NCI-H526 (cell line): ENCODE results near the gene ITGAE.

Experiments used
- DNase-seq, 2 experiments: peaks; one replicate each; lab custom pipeline; 2025; lab: John Stamatoyannopoulos, UW

ITGAE gene

GRCh38 chr17:3693829-3694231 is 107.2 kb downstream of the ITGAE start:
- no peak for DNase-seq

DNA sequence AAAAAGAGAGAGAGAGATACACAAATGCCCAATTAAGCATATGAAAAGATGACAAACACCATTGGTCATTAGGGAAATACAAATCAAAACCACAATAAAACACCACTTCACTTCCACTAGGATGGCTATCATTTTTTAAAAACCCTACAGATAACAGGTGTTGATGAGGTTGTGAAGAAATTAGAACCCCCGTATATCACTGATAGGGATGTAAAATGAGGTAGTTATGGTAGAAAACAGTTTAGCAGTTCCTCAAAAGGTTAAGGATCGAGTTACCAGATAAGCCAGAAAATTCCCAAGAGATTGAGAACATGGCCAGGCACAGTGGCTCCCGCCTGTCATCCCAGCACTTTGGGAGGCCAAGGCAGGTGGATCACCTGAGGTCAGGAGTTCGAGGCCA is 107.8 kb downstream of the ITGAE start:
- DNase-seq = no peak

GRCh38 chr17:3692346-3692745 is 108.6 kb downstream of the ITGAE start:
- no peak for DNase-seq

DNA sequence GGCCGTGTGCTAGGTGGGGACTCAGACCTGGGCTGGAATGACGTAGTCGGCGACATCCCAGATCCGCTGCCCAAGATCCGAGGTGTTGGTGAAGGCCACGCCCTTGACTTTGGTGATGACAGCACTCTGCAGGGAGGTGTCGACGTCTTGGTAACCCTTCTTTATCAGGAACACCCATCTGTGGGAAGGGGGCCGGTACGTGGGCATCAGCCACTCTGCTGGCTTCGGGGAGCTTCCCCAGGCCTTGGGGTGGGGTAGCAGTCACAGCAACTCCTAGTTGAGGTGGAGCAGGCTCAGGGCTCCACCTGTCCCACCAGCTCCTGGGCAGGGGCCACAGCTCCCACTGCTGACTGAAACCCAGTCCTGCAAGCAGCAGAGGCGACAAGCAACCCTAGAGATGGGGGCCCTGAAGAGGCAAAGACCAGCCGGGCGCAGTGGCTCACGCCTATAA is 109.3 kb downstream of the ITGAE start:
- DNase-seq = no peak

DNA sequence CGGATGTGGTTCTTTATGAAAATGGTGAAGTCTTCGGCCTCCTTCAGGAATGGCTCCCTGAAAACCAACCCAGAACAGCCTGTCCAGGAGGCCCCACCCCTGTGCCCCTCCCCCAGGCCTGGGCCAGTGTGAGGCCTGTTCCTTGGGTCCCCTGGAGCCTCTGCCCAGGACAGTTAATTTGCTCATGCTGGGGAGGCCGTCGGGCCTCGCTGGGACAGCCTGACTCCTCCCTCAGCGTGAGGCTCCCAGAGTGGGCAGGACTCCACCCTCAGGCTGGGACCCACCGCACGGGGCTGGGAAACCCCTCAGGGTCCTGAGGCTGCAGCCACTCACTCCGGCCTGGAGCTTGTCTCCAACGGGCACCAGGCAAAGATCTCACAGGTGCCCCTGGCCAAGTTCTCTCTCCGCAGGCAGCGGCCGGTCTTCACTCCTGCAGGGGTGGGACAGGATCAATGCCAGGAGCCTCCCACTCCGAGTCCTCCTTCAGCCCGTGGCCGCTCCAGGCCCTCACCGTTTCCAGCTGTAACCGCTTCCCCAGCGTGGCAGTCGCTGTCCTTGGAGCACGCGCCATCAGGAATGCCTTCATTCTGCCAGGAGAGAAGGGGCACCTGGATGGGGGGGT is 110.8 kb downstream of the ITGAE start:
- no peak for DNase-seq

DNA sequence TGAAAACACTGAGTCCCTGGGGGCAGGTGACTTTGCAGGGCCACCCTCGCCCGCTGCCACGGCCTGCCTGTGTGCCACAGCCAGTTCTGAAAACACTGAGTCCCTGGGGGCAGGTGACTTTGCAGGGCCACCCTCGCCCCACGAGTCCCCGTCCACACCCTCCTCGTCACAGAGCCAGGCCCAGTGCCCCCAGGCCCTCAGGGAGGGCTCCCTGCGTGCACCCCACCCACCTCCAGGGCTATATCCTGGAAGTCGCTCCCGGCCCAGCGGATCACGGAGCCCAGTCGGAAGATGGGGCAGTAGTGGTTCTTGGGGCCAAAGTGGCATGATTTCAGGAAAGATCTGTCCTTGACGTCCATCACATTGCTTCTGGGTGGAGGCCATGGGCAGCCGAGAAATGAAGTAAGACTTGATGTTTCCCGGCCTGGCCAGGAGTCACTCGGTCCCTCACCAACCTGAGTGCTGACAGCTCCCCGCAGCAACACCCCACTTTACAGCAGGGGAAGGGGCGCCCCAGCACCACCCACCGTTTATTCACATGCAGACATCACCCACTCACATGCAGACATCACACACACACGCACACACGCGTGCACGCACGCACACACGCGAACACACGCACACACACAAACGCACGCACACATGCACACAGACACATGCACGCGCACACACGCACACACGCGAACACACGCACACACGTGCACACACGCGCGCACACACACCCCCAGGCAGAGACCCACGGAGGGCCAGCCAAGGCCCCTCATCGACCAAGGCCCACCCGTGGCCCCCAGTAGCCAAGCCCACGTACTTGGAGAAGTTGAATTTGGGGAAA is 111.5 kb downstream of the ITGAE start:
- DNase-seq = no peak

DNA sequence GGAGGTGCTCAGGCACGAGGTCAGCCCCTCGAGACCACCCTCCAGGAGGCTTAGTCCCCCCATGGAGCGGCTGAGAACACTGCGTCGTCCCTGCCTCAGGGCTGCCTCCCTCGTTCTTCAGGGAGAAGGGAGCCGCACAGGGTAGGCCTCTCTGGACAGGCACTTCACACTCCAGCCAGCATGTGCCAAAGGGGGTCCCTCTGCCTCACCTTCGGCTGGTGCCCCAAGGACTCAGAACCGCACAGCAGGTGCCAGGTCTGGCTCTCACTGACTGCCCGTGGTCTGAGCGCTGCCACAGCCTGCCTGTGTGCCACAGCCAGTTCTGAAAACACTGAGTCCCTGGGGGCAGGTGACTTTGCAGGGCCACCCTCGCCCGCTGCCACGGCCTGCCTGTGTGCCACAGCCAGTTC is 112.1 kb downstream of the ITGAE start:
- no peak for DNase-seq

DNA sequence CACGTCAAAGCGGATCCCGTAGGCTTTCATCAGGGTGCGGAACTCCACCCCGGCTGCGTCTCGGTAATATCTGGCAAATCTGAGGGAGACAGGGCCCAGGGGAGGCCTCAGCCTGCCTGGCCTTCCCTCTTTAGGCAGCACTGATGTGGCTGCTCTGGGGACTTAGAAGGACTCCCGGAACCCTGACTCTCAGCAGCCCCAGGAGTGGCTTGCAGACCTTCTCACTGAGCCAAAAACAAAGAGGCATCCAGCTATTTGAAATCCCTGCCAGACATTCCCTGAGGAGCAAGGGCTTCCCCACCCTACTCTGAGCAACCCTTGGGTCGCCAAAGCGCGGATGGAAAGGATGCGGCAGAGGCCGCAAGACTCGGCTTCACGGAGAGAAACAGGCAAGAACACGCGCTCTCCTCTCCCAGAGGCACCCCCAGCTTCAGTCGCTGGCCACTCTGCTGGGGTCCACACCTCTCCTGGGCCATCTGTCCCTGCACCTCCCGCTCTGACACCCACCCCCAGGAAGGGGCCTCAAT is 112.9 kb downstream of the ITGAE start:
- DNase-seq = peak in 1 of 2 experiments; percentile 46

DNA sequence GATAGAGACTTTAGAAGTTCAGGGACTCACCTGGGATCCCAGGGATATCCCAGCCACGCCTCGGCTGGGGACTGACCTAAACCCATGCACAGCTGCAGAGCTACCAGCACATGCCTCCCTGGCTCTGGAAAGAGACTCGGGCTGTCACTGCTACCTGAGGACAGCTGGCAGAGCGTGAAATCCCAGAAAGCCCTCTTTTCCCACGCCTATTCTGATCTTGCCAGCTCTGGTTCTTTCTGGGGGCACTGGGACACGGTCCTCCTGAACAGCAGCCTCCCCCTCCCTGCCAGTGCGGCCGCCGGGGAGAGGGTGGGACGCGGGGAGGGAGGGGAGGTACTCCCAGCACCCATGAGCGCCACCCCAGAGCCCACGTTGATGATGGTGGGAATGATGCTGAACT is 115.8 kb downstream of the ITGAE start:
- peak in 1 of 2 experiments; percentile 27 for DNase-seq

- DNase-seq = peak in 1 of 2 experiments; percentile 32
Measured at GRCh38 chr17:3683054-3683511, 117.9 kb downstream of the ITGAE start.

- DNase-seq = no peak
Measured at GRCh38 chr17:3682033-3682432, 119.0 kb downstream of the ITGAE start.

- no peak for DNase-seq
Measured at GRCh38 chr17:3681565-3681964, 119.4 kb downstream of the ITGAE start.

GRCh38 chr17:3681057-3681456 is 119.9 kb downstream of the ITGAE start:
- DNase-seq = no peak

DNA sequence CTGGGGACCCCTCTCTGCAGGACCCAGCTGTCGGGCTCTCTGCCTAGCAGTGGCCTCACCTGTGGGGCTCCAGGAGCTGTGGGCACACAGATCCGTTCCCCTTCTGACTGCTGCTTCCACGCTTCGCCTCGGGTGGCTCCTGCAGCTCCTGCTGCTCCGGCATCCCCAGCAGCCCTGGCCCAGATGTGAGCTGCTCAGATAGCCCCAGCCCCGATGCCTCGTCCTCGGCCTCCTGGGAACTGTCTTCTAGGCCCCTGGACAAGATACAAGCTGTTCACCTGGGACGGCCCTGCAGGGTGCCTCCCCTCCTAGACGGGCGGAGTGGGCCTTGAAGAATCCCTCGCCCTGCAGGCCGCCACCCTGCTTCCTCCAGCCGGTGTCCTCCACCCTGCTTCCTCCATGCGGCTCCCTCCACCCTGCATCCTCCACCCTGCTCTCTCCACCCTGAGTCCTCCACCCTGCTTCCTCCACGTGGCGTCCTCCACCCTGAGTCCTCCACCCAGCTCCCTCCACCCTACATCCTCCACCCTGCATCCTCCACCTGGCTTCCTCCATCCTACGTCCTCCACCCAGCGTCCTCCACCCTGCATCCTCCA is 121.4 kb downstream of the ITGAE start:
- DNase-seq = no peak

DNA sequence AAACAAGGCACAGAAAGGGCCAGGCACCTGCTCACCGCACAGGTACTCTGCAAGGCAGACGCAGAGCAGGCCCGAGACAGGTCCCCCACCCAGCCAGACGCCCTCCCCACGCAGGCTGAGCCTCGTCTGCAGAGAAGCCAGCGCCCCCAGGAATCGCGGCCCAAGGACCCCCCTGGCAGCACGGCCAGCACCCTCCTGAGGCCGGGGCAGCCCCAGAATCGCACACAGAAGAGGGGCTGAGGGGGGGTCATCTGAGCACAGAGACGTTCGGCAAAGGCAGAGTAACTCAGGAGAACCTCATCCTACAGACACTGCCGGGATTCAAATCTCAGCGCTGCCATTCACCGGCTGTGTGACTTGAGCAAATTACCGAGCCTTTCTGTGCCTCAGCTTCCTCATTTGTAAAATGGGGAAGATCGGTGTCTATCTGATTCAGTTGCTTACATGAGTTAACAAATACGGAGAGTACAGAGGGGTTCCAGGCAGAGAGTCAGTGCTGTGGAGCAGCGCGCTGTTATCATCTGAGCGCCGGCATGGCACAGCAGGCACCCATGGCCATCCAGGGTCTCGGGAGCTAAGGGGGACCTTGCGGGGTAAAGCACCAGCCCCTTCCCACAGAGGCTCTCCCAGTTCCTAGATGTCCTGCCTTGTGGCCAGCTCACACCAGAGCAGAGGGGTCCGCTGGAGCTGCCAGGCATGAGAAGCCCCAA is 122.0 kb downstream of the ITGAE start:
- DNase-seq = no peak

- no peak for DNase-seq
Measured at GRCh38 chr17:3678095-3678820, 122.7 kb downstream of the ITGAE start.

GRCh38 chr17:3675886-3676285 is 125.1 kb downstream of the ITGAE start:
- no peak for DNase-seq

- DNase-seq = no peak
Measured at GRCh38 chr17:3672571-3672970, 128.4 kb downstream of the ITGAE start.

DNA sequence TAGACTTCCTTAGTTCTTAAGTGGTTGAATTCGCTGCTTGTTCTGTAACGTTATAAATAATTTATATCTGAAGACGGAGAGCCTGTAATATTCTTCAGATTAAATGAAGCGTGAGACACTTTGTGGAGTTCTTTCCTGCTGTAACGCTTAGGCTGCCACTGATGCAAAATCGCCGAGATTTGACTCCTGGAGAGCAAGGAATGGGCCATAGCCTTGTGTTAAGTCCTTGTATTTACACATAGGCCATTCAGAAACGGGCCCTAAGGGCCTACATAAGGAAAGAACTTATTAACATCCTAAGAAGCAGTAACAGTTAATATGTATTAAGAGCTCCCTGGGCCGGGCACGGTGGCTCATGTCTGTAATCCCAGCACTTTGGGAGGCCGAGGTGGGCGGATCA is 131.4 kb downstream of the ITGAE start:
- DNase-seq = no peak

- DNase-seq = no peak
Measured at GRCh38 chr17:3669085-3669347, 132.0 kb downstream of the ITGAE start.

DNA sequence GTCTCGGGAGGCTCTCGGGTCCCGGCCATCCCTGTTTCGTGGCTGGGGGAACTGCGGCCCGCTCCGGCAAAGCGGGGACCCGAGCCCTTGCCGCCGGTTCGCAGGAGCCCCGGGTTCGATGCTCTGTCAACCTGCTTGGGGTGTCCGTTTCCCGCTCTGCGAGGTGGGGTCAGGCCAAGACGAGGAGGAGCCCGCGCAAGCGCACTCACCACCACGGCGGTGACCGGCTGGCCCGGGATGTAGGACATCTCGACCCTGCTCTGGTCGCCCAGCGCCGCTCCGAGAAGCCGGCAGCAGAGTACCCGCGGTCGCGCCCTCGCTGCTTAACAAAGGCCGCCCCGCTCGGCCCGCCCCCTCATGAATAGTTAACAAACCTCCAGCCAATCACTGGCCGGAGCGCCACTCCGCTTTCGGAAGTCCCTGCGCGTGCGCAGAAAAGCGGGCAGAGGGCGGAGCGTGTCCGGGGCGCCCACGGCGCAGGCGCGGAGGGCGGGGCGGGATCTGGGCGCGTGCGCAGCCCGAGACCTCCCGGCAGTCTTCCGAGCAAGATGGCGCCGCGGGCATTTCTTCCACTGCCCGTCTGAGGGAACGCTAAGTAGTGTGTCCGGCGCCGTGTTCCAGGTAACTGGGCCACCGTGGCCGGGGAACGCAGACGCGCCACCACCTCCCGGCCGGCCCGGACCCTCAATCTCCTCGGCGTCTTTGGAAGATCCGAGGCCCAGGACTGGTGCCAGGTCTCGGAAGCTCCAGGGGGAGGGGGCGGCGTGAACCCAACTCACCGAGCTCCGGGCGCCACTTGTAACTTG is 132.5 kb downstream of the ITGAE start, which contains the start of the genes EMC6 and TAX1BP3:
Gene EMC6, plus strand, starts transcription at position 534 of the 806 bp plus-strand sequence. CDS start 335 bp downstream, outside the sequence.
Gene TAX1BP3, minus strand, starts transcription at position 300 of the 806 bp plus-strand sequence. Its CDS starts 52 bp downstream, at position 248.
- peak; percentile 83 to 97 for DNase-seq
